Measurements from ENCODE around the gene KCNB1. TPM values are rescaled to one million over a fixed set of nuclear protein-coding genes. Genes with fewer than 3 reads are reported as not detected.

Gene KCNB1
- total and polyA plus RNA-seq, 2 of the 4 experiments (the other 2 are of a cell fraction) = 0.05 TPM; not detected in 1

DNA sequence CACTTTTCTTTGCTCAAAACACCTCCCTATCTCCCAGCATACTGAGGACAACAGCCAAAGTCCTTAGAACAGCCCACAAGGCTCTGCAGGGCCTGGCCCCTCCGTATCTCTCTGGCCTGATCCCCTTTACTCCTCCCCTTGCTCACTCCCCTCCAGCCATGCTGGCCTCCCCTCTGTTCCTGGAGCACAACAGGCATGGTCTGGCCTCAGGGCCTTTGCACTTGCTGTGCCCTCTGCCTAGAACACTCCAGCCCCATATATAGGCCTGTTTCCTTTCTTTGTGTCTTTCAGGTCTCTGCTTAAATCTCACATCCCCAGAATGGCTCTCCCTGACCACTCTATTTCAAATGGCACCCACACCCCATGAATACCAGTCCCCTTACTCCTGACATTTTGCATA, 62.7 kb downstream of the KCNB1 start:
- Histone ChIP-seq H4K91ac (ENCODE audit: insufficient read depth, low read depth, low read length) (no peak overlapping the region), H3K23ac (ENCODE audit: low read depth, low read length) (no peak overlapping the region), H3K79me1 (ENCODE audit: low read depth in 1 of 2, low read length in 2 of 2) (no peaks in the 10 kb centered on the region), H2BK20ac (ENCODE audit: low read depth, low read length) (no peak overlapping the region), H3K9me1 (ENCODE audit: insufficient read depth, low read length) (no peaks in the 10 kb centered on the region), H3K14ac (replicated peaks; ENCODE audit: low read depth, low read length) (no peak overlapping the region), H3K36me3 (ENCODE audit: control insufficient read depth, insufficient read depth, low read length) (no peaks in the 10 kb centered on the region), H3K4me1 (ENCODE audit: control insufficient read depth, insufficient read depth, low read length) (no peaks in the 10 kb centered on the region), H3K56ac (ENCODE audit: extremely low read depth, insufficient read depth, low read length) (no peak overlapping the region), H2AK5ac (ENCODE audit: low read depth, low read length) (no peak overlapping the region), H2BK15ac (ENCODE audit: low read depth, low read length) (no peak overlapping the region), H3K9ac (ENCODE audit: low read depth, low read length) (no peak overlapping the region), H3K4me3 (ENCODE audit: insufficient read depth, low read depth, low read length) (no peak overlapping the region), H3K4me2 (ENCODE audit: low read depth, low read length) (no peak overlapping the region), H2BK120ac (ENCODE audit: low read depth, low read length) (no peak overlapping the region), H2AFZ (replicated peaks; ENCODE audit: low read length, poor library complexity) (no peak overlapping the region), H4K20me1 (ENCODE audit: insufficient read depth, low read length) (no peaks in the 10 kb centered on the region), H2BK5ac (ENCODE audit: low read depth, low read length, poor library complexity, severe bottlenecking) (no peak overlapping the region), H4K8ac (ENCODE audit: low read depth in 2 of 2, low read length in 2 of 2) (no peak overlapping the region), H2AK9ac (replicated peaks; ENCODE audit: low read depth, low read length, poor library complexity) (no peak overlapping the region), H4K5ac (ENCODE audit: low read depth, low read length) (no peak overlapping the region), H3K9me3 (ENCODE audit: control insufficient read depth, insufficient read depth, low read length) (no peaks in the 10 kb centered on the region), H3K4ac (ENCODE audit: low read depth, low read length) (no peak overlapping the region), H3K27me3 (ENCODE audit: control insufficient read depth, insufficient read depth, low read length) (peaks cover 60% of the 10 kb centered on the region), H3K18ac (ENCODE audit: low read depth, low read length) (no peak overlapping the region), H3K27ac (ENCODE audit: insufficient read depth, low read length) (no peak overlapping the region)
- DNase-seq = no peak
- CTCF ChIA-PET = no interaction called here
- TF ChIP-seq RCOR1 (IDR thresholded peaks at IDR 0.05; ENCODE audit: insufficient replicate concordance, low read length) (no peak), CHD1 (IDR thresholded peaks at IDR 0.05; ENCODE audit: low read depth, low read length) (no peak), BHLHE40 (IDR thresholded peaks at IDR 0.05; ENCODE audit: low read depth, low read length) (no peak), MAFK (IDR thresholded peaks at IDR 0.05; ENCODE audit: low read depth, low read length) (no peak), MAZ (IDR thresholded peaks at IDR 0.05; ENCODE audit: borderline replicate concordance, low read depth, low read length) (no peak), FOS (IDR thresholded peaks at IDR 0.05; ENCODE audit: low read depth, low read length) (no peak), SMC3 (IDR thresholded peaks at IDR 0.05; ENCODE audit: low read depth, low read length) (no peak)
- in situ Hi-C loops (cut with MboI; ENCODE audit: low sequenced_read_pairs) = no loop called here
- no TSS peak for BruUV-seq (replicated peaks)
- intact Hi-C loops (cut with micrococcal nuclease) = no loop called here
- dilution Hi-C loops (cut with HindIII; ENCODE audit: low sequenced_read_pairs, unreplicated experiment) = no loop called here
- no peak for ATAC-seq (ENCODE audit: low read depth)
- POLR2A ChIA-PET (ENCODE audit: unreplicated experiment) = no interaction called here
- WGBS, 2 experiments (ENCODE audit: extremely low coverage in 2 of 2, insufficient read length in 1 of 2) = 0% methylated on average over 1 of the region's 1 CpG; no CpG with 5 or more reads in 1 of the 2 experiments

Measured in IMR-90 (cell line).